Omental fat pad (tissue), 4 donors: ENCODE data around the gene CHERP. TPM values are rescaled to one million over a fixed set of nuclear protein-coding genes. Genes with fewer than 3 reads are reported as not detected.
"Not testable (repeated sequence)": the region's sequence is repeated elsewhere in the genome, so short reads cannot be mapped to it uniquely, and the experiment has no call there.

Experiments used
- ATAC-seq: fragments of 150-250 bp; one replicate; pipeline ENCODE4 v1.9.1; 2016; ENCODE audit warnings: mild to moderate bottlenecking, moderate library complexity; ENCODE audit not compliant: low FRiP score
- DNase-seq: peaks from one replicate; pipeline ENCODE4 v3.0.0-alpha.2; 2019; ENCODE audit warnings: low spot score
- total RNA-seq, 4 donors: library from RNA; depleted of rRNA; stranded (reverse); fragments of >200 nt; gene quantifications; one replicate each; pipeline ENCODE4 v1.1.0, GENCODE V29; 2016
- TF ChIP-seq, protein P1 (sequence below), 3 donors: fragments of 450-650 bp; IDR thresholded peaks; one replicate each; pipeline ENCODE4 v1.5.1; 2016 to 2017; ENCODE audit warnings: antibody characterized with exemption in 3 of 3, mild to moderate bottlenecking in 3 of 3, moderate library complexity in 2 of 3

The CHERP gene
- total RNA-seq, 4 donors from 2014 or later: 5.9 to 25.1 (median 10.8) TPM

DNA sequence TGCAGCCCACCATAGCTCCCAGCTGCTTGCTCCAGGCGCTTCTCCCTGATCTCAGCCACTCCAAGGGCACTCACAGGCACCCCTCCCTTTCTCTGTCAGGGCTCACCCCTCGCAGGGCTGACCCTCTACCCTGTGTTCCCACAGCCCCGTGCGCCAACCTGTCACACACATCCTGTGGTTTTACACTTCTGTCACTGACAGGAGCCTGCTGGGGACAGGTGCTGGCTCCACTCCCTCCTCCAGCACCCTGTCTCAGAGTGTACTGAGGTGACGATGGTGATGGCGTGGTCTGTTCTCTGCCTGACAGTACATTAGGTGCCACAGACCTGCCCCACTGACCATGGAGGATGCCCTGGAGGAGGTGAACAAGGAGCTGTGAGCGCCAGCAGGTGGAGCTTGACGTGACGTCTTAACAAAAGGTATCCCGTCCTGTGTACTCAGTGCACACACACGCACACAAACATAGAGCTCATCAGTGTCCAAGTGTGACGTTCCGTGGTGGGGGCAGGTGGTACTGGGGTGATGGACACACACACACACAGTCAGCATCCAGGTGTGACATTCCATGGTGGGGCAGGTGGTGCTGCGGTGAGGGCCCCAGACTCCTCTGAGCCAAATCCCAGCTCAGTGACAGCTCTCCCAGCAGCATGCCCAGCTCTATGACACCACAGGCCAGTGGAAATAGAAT is 25.2 kb downstream of the CHERP start:
- TF ChIP-seq, protein P1, sequence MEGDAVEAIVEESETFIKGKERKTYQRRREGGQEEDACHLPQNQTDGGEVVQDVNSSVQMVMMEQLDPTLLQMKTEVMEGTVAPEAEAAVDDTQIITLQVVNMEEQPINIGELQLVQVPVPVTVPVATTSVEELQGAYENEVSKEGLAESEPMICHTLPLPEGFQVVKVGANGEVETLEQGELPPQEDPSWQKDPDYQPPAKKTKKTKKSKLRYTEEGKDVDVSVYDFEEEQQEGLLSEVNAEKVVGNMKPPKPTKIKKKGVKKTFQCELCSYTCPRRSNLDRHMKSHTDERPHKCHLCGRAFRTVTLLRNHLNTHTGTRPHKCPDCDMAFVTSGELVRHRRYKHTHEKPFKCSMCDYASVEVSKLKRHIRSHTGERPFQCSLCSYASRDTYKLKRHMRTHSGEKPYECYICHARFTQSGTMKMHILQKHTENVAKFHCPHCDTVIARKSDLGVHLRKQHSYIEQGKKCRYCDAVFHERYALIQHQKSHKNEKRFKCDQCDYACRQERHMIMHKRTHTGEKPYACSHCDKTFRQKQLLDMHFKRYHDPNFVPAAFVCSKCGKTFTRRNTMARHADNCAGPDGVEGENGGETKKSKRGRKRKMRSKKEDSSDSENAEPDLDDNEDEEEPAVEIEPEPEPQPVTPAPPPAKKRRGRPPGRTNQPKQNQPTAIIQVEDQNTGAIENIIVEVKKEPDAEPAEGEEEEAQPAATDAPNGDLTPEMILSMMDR (IDR thresholded peaks at IDR 0.05): no peak
- no peak for DNase-seq
- no peak for ATAC-seq

DNA sequence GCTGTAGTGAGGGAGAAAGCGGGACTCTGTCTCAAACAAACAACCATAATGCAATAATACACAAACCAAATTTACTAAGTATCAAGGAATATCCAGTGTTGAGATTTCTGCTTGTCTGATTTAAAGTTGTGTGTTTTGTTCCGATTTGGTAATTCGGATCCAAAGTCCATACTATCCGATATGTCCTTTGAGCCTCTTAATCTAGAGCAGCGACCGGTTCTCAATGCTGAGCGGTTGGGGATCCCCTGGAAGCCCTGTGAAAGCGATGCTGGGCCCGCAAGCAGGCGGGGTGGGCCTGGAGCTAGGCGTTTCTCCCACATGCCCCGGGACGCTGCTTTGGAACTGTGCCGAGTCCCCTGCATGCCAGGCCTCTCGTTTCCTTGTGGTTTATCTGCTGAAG is 25.9 kb downstream of the CHERP start:
- no peak for DNase-seq
- TF ChIP-seq, protein P1 (IDR thresholded peaks at IDR 0.05): no peak
- no peak for ATAC-seq

DNA sequence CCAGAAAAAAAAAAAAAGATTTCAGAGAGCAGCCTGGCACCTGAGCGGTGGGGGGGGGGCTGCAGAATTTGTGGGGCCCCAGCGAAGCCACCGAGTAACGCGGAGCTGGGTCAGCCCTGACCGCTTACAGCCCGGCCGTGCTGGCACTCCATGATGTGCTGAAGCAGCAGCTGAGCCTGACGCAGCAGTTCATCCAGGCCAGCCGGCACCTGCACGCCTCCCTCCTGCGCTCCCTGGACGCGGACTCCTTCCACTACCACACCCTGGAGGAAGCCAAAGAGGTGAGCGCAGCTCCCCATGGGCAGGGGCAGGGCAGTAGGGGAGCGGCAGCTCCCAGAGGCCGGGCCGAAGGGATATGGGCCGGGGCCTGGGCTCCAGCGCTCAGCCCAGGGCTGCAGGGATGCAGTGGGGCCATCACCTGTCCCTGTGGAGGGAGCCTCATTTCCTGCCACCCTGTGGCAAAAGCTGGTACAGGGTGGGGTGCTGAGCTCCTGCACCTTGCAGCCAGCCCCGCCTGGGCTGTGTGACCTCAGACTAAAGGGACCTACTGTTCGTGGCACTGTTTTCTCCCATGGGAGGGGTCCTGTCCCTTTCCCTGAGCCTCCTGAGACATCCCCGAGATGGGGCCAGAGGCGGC is 27.7 kb downstream of the CHERP start:
- TF ChIP-seq, protein P1 (IDR thresholded peaks at IDR 0.05): no peak
- ATAC-seq (no peak), DNase-seq (no peak)

DNA sequence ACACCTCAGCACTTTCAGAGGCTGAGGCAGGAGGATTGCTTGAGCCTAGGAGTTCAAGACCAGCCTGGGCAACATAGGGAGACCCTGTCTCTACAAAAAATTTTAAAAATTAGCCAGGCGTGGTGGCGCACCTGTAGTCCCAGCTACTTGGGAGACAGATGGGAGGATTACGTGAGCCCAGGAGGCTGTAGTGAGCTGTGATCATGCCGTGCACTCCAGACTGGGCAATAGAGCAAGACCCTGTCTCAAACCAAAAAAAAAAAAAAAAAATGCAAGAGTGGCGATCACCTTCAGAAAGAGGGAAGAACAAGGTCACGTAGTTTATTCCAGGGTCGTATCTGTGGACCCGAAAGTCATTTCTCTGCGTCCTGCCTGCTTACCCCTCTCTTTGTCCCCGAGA is 29.6 kb downstream of the CHERP start:
- not testable (repeated sequence) for DNase-seq, ATAC-seq

DNA sequence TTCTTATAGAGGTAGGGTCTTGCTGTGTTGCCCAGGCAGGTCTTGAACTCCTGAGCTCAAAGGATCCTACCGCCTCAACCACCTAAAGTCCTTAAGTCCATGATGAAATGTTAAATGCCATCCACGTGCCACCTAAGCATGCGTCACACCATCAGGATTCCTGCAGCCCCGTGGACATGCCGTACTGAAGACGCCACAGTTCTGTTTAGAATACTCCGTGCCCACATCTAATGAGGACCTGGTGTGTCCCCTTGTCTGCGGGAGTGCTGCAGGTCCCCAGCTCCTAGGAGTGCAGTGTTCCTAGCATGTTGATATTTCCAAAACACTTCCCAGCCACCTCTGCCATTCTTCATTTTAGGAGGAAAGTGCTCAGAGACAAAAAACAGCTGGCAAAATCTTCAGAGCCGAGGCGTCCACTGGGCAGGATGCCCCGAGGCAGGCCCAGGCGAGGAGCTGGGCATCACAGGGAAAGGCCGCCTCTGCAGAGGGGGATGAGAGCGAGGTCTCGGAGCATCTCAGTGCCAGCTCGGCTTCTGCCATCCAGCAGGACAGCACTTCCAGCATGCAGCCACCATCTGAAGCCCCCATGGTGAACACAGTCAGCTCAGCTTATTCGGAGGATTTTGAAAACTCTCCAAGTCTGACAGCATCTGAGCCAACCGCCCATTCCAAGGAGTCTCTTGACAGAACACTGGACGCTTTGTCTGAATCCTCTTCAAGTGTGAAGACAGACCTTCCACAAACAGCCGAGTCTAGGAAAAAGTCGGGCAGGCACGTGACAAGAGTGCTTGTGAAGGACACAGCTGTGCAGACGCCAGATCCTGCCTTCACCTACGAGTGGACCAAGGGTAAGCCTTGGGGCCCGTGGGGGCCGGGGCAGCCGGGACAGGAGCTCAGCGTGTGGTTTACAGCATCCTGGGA is 32.8 kb downstream of the CHERP start:
- TF ChIP-seq, protein P1 (IDR thresholded peaks at IDR 0.05): no peak
- no peak for DNase-seq
- ATAC-seq: no peak

DNA sequence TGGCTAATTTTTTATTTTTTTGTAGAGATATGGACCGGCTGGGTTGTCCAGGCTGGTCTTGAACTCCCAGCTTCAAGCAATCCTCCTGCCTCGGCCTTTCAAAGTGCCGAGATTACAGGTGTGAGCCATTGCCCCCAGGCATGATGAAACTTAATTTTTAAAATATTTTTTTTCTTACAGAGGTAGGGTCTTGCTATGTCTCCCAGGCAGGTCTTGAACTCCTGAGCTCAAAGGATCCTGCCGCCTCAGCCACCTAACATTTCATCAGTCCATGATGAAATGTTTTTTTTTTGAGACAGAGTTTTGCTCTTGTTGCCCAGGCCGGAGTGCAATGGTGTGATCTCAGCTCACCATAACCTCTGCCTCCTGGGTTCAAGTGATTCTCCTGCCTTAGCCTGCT is 33.7 kb downstream of the CHERP start:
- ATAC-seq (no peak), DNase-seq (no peak)
- TF ChIP-seq, protein P1 (IDR thresholded peaks at IDR 0.05): no peak

DNA sequence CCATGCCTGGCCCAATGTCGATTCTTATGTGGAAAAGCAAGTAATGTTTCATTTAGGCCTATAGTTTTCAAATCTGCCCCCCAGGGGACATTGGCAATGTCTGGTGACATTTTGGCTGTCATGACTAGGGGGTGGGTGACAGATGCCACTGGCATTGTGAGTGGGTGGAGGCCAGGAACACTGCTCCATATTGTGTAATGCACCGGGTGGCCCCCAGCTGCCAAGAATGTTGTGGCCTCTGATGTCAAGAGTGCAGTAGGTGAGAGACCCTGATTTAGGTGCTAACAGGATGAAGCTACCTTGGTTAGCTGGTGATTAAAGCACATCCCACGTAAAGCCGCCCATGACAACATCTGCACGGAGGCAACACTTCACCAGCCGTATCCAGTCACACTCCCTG is 35.3 kb downstream of the CHERP start:
- no peak for ATAC-seq
- no peak for DNase-seq
- TF ChIP-seq, protein P1 (IDR thresholded peaks at IDR 0.05): no peak

DNA sequence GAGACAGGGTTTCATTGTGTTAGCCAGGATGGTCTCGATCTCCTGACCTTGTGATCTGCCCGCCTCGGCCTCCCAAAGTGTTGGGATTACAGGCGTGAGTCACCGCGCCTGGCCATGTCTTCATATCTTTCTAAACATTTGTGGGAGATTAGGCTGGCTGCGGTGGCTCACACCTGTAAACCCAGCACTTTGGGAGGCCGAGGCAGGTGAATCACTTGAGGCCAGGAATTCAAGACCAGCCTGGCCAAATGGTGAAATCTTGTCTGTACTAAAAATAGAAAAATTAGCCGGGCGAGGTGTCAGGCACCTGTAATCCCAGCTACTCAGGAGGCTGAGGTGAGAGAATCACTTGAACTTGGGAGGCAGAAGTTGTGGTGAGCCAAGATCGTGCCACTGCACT is 36.1 kb downstream of the CHERP start:
- ATAC-seq, DNase-seq: not testable (repeated sequence)
